GM23338 (cell line): ENCODE data around the gene HSF5. TPM values are rescaled to one million over a fixed set of nuclear protein-coding genes. Genes with fewer than 3 reads are reported as not detected.

ENCODE experiments used
- ATAC-seq: fragments of 200-7000 bp; cut with Tn5 transposase; 3 replicates; pipeline ENCODE4 v1.9.1; 2020
- DNase-seq: peaks from one replicate; pipeline ENCODE4 v3.0.0-alpha.2; 2015; ENCODE audit warnings: low spot score
- H2AFZ ChIP-seq: fragments of 200-600 bp; sonication (generic); 2 replicates; pipeline ENCODE4 v1.8.0; 2016; ENCODE audit warnings: antibody characterized with exemption, mild to moderate bottlenecking, moderate library complexity
- H3F3A ChIP-seq: fragments of 200-600 bp; sonication (generic); replicated peaks from 2 replicates; pipeline ENCODE4 v1.8.0; 2017; ENCODE audit warnings: antibody characterized with exemption, mixed run types, low read depth
- H3K27ac ChIP-seq: fragments of 200-600 bp; sonication (generic); 2 replicates; pipeline ENCODE4 v1.6.1; 2016; ENCODE audit warnings: low read depth
- H3K27me3 ChIP-seq: fragments of 200-600 bp; sonication (generic); 2 replicates; pipeline ENCODE4 v1.8.0; 2016; ENCODE audit warnings: mild to moderate bottlenecking, mixed run types, moderate library complexity; ENCODE audit not compliant: insufficient read depth
- H3K36me3 ChIP-seq: fragments of 200-600 bp; sonication (generic); 2 replicates; pipeline ENCODE4 v1.8.0; 2016; ENCODE audit warnings: mild to moderate bottlenecking; ENCODE audit not compliant: insufficient read depth
- H3K4me1 ChIP-seq: fragments of 200-600 bp; sonication (generic); 2 replicates; pipeline ENCODE4 v1.8.0; 2016; ENCODE audit warnings: mild to moderate bottlenecking, moderate library complexity; ENCODE audit not compliant: insufficient read depth
- H3K4me2 ChIP-seq: fragments of 200-600 bp; sonication (generic); 2 replicates; pipeline ENCODE4 v1.7.1; 2017; ENCODE audit warnings: mixed run types
- H3K4me3 ChIP-seq: fragments of 200-600 bp; sonication (generic); 2 replicates; pipeline ENCODE4 v1.6.1; 2016; ENCODE audit warnings: mixed run types
- H3K79me2 ChIP-seq: fragments of 200-600 bp; sonication (generic); replicated peaks from 2 replicates; pipeline ENCODE4 v1.8.0; 2017; ENCODE audit warnings: mild to moderate bottlenecking; ENCODE audit not compliant: insufficient read depth
- H3K9me2 ChIP-seq: fragments of 200-600 bp; sonication (generic); 2 replicates; pipeline ENCODE4 v1.8.0; 2017; ENCODE audit not compliant: insufficient read depth
- H4K20me1 ChIP-seq: fragments of 200-600 bp; sonication (generic); replicated peaks from 2 replicates; pipeline ENCODE4 v1.8.0; 2017; ENCODE audit warnings: mild to moderate bottlenecking; ENCODE audit not compliant: insufficient read depth
- H3K27ac Mint-ChIP-seq: 2 replicates; pipeline ENCODE4 v1.8.0; 2020; ENCODE audit warnings: inconsistent platforms, mild to moderate bottlenecking, moderate library complexity, mixed read lengths
- H3K27me3 Mint-ChIP-seq: 3 replicates; pipeline ENCODE4 v1.8.0; 2022; ENCODE audit warnings: low read depth, mild to moderate bottlenecking, moderate library complexity, mixed read lengths, inconsistent platforms; ENCODE audit not compliant: insufficient read depth, poor library complexity
- H3K36me3 Mint-ChIP-seq: 3 replicates; pipeline ENCODE4 v1.8.0; 2021; ENCODE audit warnings: low read depth, mild to moderate bottlenecking, inconsistent platforms, moderate library complexity, mixed read lengths
- H3K4me1 Mint-ChIP-seq: 3 replicates; pipeline ENCODE4 v1.8.0; 2020; ENCODE audit warnings: mild to moderate bottlenecking, inconsistent platforms, mixed read lengths
- H3K4me3 Mint-ChIP-seq: 3 replicates; pipeline ENCODE4 v1.8.0; 2021; ENCODE audit warnings: moderate library complexity, mild to moderate bottlenecking, inconsistent platforms, mixed read lengths
- H3K9me3 Mint-ChIP-seq: 3 replicates; pipeline ENCODE4 v1.8.0; 2020; ENCODE audit warnings: moderate library complexity, mild to moderate bottlenecking, inconsistent platforms, mixed read lengths
- CTCF ChIP-seq, 2 experiments: fragments of 200-600 bp in 1 of 2; sonication (generic) in 1 of 2; conservative IDR thresholded peaks; 2 replicates each; pipeline versions ENCODE4 v1.5.1 to v1.6.1; 2016 to 2017; ENCODE audit warnings: antibody characterized with exemption in 2 of 2, low read depth in 2 of 2, mild to moderate bottlenecking in 2 of 2, moderate library complexity in 1 of 2
- ETS1 ChIP-seq: IDR thresholded peaks from 2 replicates; pipeline ENCODE4 v1.6.1; 2016; ENCODE audit warnings: antibody characterized with exemption
- EZH2 ChIP-seq: fragments of 200-600 bp; sonication (generic); IDR thresholded peaks from one replicate; pipeline ENCODE4 v1.8.0; 2017; ENCODE audit warnings: antibody characterized with exemption, mild to moderate bottlenecking, low read depth; ENCODE audit not compliant: unreplicated experiment
- EZH2phosphoT487 ChIP-seq: fragments of 200-600 bp; sonication (generic); IDR thresholded peaks from one replicate; pipeline ENCODE4 v1.8.1; 2018; ENCODE audit warnings: antibody characterized with exemption; ENCODE audit not compliant: unreplicated experiment
- JUNB ChIP-seq: IDR thresholded peaks from one replicate; pipeline ENCODE4 v1.6.1; 2016; ENCODE audit warnings: antibody characterized with exemption; ENCODE audit not compliant: unreplicated experiment
- POLR2AphosphoS5 ChIP-seq: IDR thresholded peaks from 2 replicates; pipeline ENCODE4 v1.6.1; 2016; ENCODE audit warnings: antibody characterized with exemption, low read depth
- REST ChIP-seq: IDR thresholded peaks from one replicate; pipeline ENCODE4 v1.6.1; 2018; ENCODE audit warnings: antibody characterized with exemption; ENCODE audit not compliant: unreplicated experiment
- STAT1 ChIP-seq: IDR thresholded peaks from one replicate; pipeline ENCODE4 v1.6.1; 2016; ENCODE audit warnings: antibody characterized with exemption; ENCODE audit not compliant: unreplicated experiment
- ZNF114 ChIP-seq: fragments of 250-450 bp; sonication (Bioruptor Pico); IDR thresholded peaks from 2 replicates; pipeline ENCODE4 v1.5.0; 2020; ENCODE audit warnings: mild to moderate bottlenecking, moderate library complexity
- ZNF331 ChIP-seq: fragments of 250-450 bp; sonication (Bioruptor Pico); IDR thresholded peaks from 2 replicates; pipeline ENCODE4 v1.5.0; 2020; ENCODE audit warnings: low read depth, mild to moderate bottlenecking, moderate library complexity
- polyA plus RNA-seq: library from polyadenylated mRNA; unstranded; fragments of >200 nt; fragmentation: Nextera tagmentation; extraction: Ambion mirVana; gene quantifications from 2 replicates; pipeline ENCODE4 v1.2.1, GENCODE V29; 2016
- total RNA-seq: library from RNA; depleted of rRNA; stranded (reverse); fragments of >200 nt; shearing (Covaris generic); gene quantifications from 2 replicates; pipeline ENCODE4 v1.2.3, GENCODE V29; 2014

HSF5 gene
- total and polyA plus RNA-seq, 2 experiments from 2014 or later: 0.24 TPM; not detected in 1

- TF ChIP-seq ETS1: no peak
These were observed 8.1 kb downstream of the HSF5 start (continued) for GRCh38 chr17:58480090-58480489.

GRCh38 chr17:58476812-58477211 lies 11.4 kb downstream of the HSF5 start:
- Mint-ChIP-seq H3K4me1 (no peaks in the 10 kb centered on the region; the same call in 2 of the 3 replicates), H3K27me3 (no peaks in the 10 kb centered on the region), H3K9me3 (no peaks in the 10 kb centered on the region), H3K36me3 (no peaks in the 10 kb centered on the region), H3K4me3 (no peak overlapping the region), H3K27ac (no peak overlapping the region)
- no peaks in the 10 kb centered on the region for H3K9me2 ChIP-seq
- H3K4me2 ChIP-seq: no peak overlapping the region
- H2AFZ ChIP-seq: no peak overlapping the region
- no peak overlapping the region for H3K27ac ChIP-seq
- H3K79me2 ChIP-seq: no peaks in the 10 kb centered on the region
- no peaks in the 10 kb centered on the region for H4K20me1 ChIP-seq
- TF ChIP-seq CTCF (conservative IDR thresholded peaks at IDR 0.05; ENCODE audit: low read depth in 2 of 2) (no peak), POLR2AphosphoS5 (no peak), EZH2phosphoT487 (no peak), ETS1 (no peak), ZNF331 (CRISPR knock-in tag) (no peak)
- peak; percentile 51; the same call in 2 of the 3 replicates for ATAC-seq
- no peaks in the 10 kb centered on the region for H3K27me3 ChIP-seq
- H3K4me1 ChIP-seq: no peaks in the 10 kb centered on the region
- no peaks in the 10 kb centered on the region for H3K36me3 ChIP-seq
- no peaks in the 10 kb centered on the region for H3F3A ChIP-seq
- DNase-seq: peak; percentile 38
- no peak overlapping the region for H3K4me3 ChIP-seq

- Histone ChIP-seq H4K20me1 (no peaks in the 10 kb centered on the region), H3K4me1 (no peaks in the 10 kb centered on the region), H3K9me2 (no peaks in the 10 kb centered on the region), H3K27ac (no peak overlapping the region), H3K4me3 (no peak overlapping the region), H3K79me2 (no peaks in the 10 kb centered on the region), H3K36me3 (no peaks in the 10 kb centered on the region), H2AFZ (no peak overlapping the region), H3F3A (no peaks in the 10 kb centered on the region), H3K27me3 (no peaks in the 10 kb centered on the region), H3K4me2 (no peak overlapping the region)
- ATAC-seq (no peak), DNase-seq (no peak)
- Mint-ChIP-seq H3K9me3 (no peaks in the 10 kb centered on the region), H3K4me3 (no peak overlapping the region), H3K4me1 (no peaks in the 10 kb centered on the region; the same call in 2 of the 3 replicates), H3K36me3 (no peaks in the 10 kb centered on the region), H3K27me3 (no peaks in the 10 kb centered on the region), H3K27ac (no peak overlapping the region)
- TF ChIP-seq ZNF331 (CRISPR knock-in tag) (no peak), STAT1 (no peak), POLR2AphosphoS5 (no peak), ZNF114 (CRISPR knock-in tag) (no peak), JUNB (no peak), REST (no peak), EZH2 (no peak)
These were observed 12.2 kb downstream of the HSF5 start for GRCh38 chr17:58475985-58476384.
